ENCODE measurements around the gene SPAG4.

- TF ChIP-seq CTCF (conservative IDR thresholded peaks at IDR 0.05; ENCODE audit: low read depth, low read length) (no peak), EZH2 (IDR thresholded peaks at IDR 0.05; ENCODE audit: borderline replicate concordance, low read depth, low read length, poor library complexity, severe bottlenecking) (no peak)
Observed at GRCh38 chr20:35663516-35664465, 48.2 kb downstream of the SPAG4 start.
